Spleen (tissue), 7 donors: Measurements from ENCODE around the gene PRRT4.

ENCODE experiments used
- POLR2AphosphoS5 ChIP-seq, 3 donors: sonication (generic); formaldehyde crosslinking; IDR thresholded peaks; one replicate each; pipeline ENCODE4 v1.5.1; 2017; ENCODE audit warnings: antibody characterized with exemption in 3 of 3
- TF ChIP-seq, protein P1 (sequence below), 11 experiments: fragments of 200-600 bp in 7 of 11; fragments of 450-650 bp in 4 of 11; sonication (generic) in 4 of 11; IDR thresholded peaks in 8 of 11; conservative IDR thresholded peaks in 3 of 11; 1 replicate in 7 of 11; 2 replicates in 4 of 11; pipeline versions ENCODE4 v1.4.0 to v1.8.0; 2016 to 2021; ENCODE audit warnings: antibody characterized with exemption in 11 of 11, inconsistent platforms in 4 of 11, mild to moderate bottlenecking in 1 of 11
- donor health status: DM: no; HTN: no; CAD: no; lungs with moderate emphysema.
- donor health status: DM: no; HTN: no; CAD: no.
- donor health status: DM: no; HTN: no; CAD: no.

DNA sequence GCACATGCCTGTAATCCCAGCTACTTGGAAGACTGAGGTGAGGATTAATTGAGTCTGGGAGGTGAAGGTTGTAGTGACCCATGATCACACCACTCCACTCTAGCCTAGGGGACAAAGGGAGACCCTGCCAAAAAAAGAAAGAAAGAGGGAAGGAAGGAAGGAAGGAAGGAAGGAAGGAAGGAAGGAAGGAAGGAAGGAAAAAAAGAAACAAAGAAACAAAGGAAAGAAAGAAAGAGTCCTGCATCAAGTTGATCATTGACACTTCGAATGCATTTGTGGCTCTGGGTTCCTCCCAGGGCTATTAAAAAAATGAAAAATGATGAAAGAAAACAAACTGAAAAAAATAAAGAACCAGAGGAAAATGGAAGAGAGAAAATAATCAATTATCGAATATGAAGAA is 3.9 kb upstream of the PRRT4 start:
- TF ChIP-seq, protein P1, sequence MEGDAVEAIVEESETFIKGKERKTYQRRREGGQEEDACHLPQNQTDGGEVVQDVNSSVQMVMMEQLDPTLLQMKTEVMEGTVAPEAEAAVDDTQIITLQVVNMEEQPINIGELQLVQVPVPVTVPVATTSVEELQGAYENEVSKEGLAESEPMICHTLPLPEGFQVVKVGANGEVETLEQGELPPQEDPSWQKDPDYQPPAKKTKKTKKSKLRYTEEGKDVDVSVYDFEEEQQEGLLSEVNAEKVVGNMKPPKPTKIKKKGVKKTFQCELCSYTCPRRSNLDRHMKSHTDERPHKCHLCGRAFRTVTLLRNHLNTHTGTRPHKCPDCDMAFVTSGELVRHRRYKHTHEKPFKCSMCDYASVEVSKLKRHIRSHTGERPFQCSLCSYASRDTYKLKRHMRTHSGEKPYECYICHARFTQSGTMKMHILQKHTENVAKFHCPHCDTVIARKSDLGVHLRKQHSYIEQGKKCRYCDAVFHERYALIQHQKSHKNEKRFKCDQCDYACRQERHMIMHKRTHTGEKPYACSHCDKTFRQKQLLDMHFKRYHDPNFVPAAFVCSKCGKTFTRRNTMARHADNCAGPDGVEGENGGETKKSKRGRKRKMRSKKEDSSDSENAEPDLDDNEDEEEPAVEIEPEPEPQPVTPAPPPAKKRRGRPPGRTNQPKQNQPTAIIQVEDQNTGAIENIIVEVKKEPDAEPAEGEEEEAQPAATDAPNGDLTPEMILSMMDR (IDR thresholded peaks at IDR 0.05 in 8 of 11, conservative IDR thresholded peaks at IDR 0.05 in 3 of 11), result no peak
- TF ChIP-seq POLR2AphosphoS5 (IDR thresholded peaks at IDR 0.05), result no peak
